Liver (tissue), 3 donors: Measurements from ENCODE around the gene WWP2.
"Not testable (repeated sequence)": the region's sequence is repeated elsewhere in the genome, so short reads cannot be mapped to it uniquely, and the experiment has no call there.

Experiments used
- FOXA1 ChIP-seq: IDR thresholded peaks from 2 replicates; pipeline ENCODE4 v1.6.1; 2016; ENCODE audit warnings: antibody characterized with exemption
- NR2F2 ChIP-seq: IDR thresholded peaks from 2 replicates; pipeline ENCODE4 v1.6.1; 2016; ENCODE audit warnings: antibody characterized with exemption
- TAF1 ChIP-seq: conservative IDR thresholded peaks from 2 replicates; pipeline ENCODE4 v1.6.1; 2016; ENCODE audit warnings: antibody characterized with exemption, mild to moderate bottlenecking
- TF ChIP-seq, protein P1 (sequence below): fragments of 150-350 bp; IDR thresholded peaks from 2 replicates; pipeline ENCODE4 v1.5.1; 2017; ENCODE audit warnings: improper control_type of control experiment, low read depth, low read length; ENCODE audit not compliant: missing input control
- donor health status: healthy.
- donor health status: healthy.

DNA sequence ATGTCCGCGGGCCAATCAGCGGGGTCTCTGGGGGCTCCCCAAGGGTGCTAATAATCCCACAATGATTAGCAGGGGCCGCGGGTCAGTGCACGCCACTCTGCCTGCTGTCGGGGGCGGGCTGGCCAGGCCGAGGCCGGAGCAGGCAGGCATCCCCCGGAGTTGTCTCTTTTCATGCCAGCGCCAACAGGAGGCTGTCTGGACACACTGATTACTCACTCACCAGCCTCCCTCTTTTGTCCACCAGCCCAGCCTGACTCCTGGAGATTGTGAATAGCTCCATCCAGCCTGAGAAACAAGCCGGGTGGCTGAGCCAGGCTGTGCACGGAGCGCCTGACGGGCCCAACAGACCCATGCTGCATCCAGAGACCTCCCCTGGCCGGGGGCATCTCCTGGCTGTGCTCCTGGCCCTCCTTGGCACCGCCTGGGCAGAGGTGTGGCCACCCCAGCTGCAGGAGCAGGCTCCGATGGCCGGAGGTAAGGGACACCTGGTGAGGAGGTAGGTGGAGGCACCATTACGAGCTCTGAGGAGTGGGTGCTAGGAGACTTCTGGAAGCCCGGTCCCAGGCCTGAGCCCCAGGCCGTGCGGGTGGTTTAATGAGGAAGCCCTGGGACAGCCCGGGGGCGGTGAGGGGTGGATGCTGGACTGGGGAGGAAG, 189.0 kb downstream of the WWP2 start, which contains the start of gene CLEC18A:
- TF ChIP-seq, protein P1, sequence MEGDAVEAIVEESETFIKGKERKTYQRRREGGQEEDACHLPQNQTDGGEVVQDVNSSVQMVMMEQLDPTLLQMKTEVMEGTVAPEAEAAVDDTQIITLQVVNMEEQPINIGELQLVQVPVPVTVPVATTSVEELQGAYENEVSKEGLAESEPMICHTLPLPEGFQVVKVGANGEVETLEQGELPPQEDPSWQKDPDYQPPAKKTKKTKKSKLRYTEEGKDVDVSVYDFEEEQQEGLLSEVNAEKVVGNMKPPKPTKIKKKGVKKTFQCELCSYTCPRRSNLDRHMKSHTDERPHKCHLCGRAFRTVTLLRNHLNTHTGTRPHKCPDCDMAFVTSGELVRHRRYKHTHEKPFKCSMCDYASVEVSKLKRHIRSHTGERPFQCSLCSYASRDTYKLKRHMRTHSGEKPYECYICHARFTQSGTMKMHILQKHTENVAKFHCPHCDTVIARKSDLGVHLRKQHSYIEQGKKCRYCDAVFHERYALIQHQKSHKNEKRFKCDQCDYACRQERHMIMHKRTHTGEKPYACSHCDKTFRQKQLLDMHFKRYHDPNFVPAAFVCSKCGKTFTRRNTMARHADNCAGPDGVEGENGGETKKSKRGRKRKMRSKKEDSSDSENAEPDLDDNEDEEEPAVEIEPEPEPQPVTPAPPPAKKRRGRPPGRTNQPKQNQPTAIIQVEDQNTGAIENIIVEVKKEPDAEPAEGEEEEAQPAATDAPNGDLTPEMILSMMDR: not testable (repeated sequence)
- TF ChIP-seq NR2F2, FOXA1, TAF1: not testable (repeated sequence)
